B cell (primary cell): Measurements from ENCODE around the gene SERPINI1.

Source experiments
- EZH2 ChIP-seq: IDR thresholded peaks from 2 replicates; pipeline ENCODE4 v1.6.1; 2012; ENCODE audit warnings: borderline replicate concordance, low read depth, mild to moderate bottlenecking, moderate library complexity, low read length; ENCODE audit not compliant: insufficient read depth, poor library complexity, severe bottlenecking
- TF ChIP-seq, protein P1 (sequence below): fragments of 200-600 bp; IDR thresholded peaks from one replicate; pipeline ENCODE4 v1.8.0; 2022; ENCODE audit warnings: antibody characterized with exemption, mild to moderate bottlenecking

- TF ChIP-seq, protein P1, sequence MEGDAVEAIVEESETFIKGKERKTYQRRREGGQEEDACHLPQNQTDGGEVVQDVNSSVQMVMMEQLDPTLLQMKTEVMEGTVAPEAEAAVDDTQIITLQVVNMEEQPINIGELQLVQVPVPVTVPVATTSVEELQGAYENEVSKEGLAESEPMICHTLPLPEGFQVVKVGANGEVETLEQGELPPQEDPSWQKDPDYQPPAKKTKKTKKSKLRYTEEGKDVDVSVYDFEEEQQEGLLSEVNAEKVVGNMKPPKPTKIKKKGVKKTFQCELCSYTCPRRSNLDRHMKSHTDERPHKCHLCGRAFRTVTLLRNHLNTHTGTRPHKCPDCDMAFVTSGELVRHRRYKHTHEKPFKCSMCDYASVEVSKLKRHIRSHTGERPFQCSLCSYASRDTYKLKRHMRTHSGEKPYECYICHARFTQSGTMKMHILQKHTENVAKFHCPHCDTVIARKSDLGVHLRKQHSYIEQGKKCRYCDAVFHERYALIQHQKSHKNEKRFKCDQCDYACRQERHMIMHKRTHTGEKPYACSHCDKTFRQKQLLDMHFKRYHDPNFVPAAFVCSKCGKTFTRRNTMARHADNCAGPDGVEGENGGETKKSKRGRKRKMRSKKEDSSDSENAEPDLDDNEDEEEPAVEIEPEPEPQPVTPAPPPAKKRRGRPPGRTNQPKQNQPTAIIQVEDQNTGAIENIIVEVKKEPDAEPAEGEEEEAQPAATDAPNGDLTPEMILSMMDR, result no peak
- no peak for TF ChIP-seq EZH2
These were observed 856 bp upstream of the SERPINI1 start, which contains the start of gene PDCD10 for GRCh38 chr3:167734498-167735232.
